ENCODE data around the gene KCTD12.
"Not testable (repeated sequence)": the region's sequence is repeated elsewhere in the genome, so short reads cannot be mapped to it uniquely, and the experiment has no call there.

Gene KCTD12

GRCh38 chr13:76903544-76904162 lies 17.4 kb upstream of the KCTD12 start:
- TF ChIP-seq GATA1 (IDR thresholded peaks at IDR 0.05; ENCODE audit: low read depth, low read length), result no peak
- DNase-seq, result peak; percentile 71 to 81

GRCh38 chr13:76899066-76899465 lies 12.9 kb upstream of the KCTD12 start:
- not testable (repeated sequence) for DNase-seq

GRCh38 chr13:76897171-76897570 lies 11.0 kb upstream of the KCTD12 start:
- not testable (repeated sequence) for DNase-seq

GRCh38 chr13:76894401-76895110 lies 8.4 kb upstream of the KCTD12 start:
- no peak for DNase-seq
- no peak for TF ChIP-seq POLR2A (IDR thresholded peaks at IDR 0.05; ENCODE audit: low read length)
- TF ChIP-seq GATA1 (IDR thresholded peaks at IDR 0.05; ENCODE audit: low read depth, low read length), result no peak

- no peak for DNase-seq
- TF ChIP-seq POLR2A (IDR thresholded peaks at IDR 0.05; ENCODE audit: low read length) (no peak), GATA1 (IDR thresholded peaks at IDR 0.05; ENCODE audit: low read depth, low read length) (no peak)
Observed at GRCh38 chr13:76892488-76892887, 6.3 kb upstream of the KCTD12 start.

- no peak for DNase-seq
- TF ChIP-seq GATA1 (IDR thresholded peaks at IDR 0.05; ENCODE audit: low read depth, low read length) (no peak), POLR2A (IDR thresholded peaks at IDR 0.05; ENCODE audit: low read length) (no peak)
Observed at GRCh38 chr13:76890021-76890420, 3.8 kb upstream of the KCTD12 start.

GRCh38 chr13:76889254-76889653 lies 3.0 kb upstream of the KCTD12 start:
- TF ChIP-seq GATA1 (IDR thresholded peaks at IDR 0.05; ENCODE audit: low read depth, low read length), result no peak
- no peak for TF ChIP-seq POLR2A (IDR thresholded peaks at IDR 0.05; ENCODE audit: low read length)
- no peak for DNase-seq

- DNase-seq, result no peak
- no peak for TF ChIP-seq POLR2A (IDR thresholded peaks at IDR 0.05; ENCODE audit: low read length)
- TF ChIP-seq GATA1 (IDR thresholded peaks at IDR 0.05; ENCODE audit: low read depth, low read length), result no peak
Observed at GRCh38 chr13:76888421-76888820, 2.2 kb upstream of the KCTD12 start.

GRCh38 chr13:76887076-76887563 lies 915 bp upstream of the KCTD12 start:
- no peak for TF ChIP-seq POLR2A (IDR thresholded peaks at IDR 0.05; ENCODE audit: low read length)
- TF ChIP-seq GATA1 (IDR thresholded peaks at IDR 0.05; ENCODE audit: low read depth, low read length), result no peak
- DNase-seq, result peak in 1 of 2 experiments; percentile 29

GRCh38 chr13:76886005-76886291 lies 257 bp downstream of the KCTD12 start:
- DNase-seq, result no peak
- TF ChIP-seq POLR2A (IDR thresholded peaks at IDR 0.05; ENCODE audit: low read length) (no peak), GATA1 (IDR thresholded peaks at IDR 0.05; ENCODE audit: low read depth, low read length) (no peak)

- DNase-seq, result peak; percentile 63 to 64
- TF ChIP-seq POLR2A (IDR thresholded peaks at IDR 0.05; ENCODE audit: low read length), result no peak
Observed at GRCh38 chr13:76885203-76886004, 801 bp downstream of the KCTD12 start.

- DNase-seq, result no peak
- no peak for TF ChIP-seq POLR2A (IDR thresholded peaks at IDR 0.05; ENCODE audit: low read length)
- TF ChIP-seq GATA1 (IDR thresholded peaks at IDR 0.05; ENCODE audit: low read depth, low read length), result no peak
Observed at GRCh38 chr13:76884907-76885202, 1.4 kb downstream of the KCTD12 start.

GRCh38 chr13:76884186-76884906 lies 1.9 kb downstream of the KCTD12 start:
- no peak for TF ChIP-seq GATA1 (IDR thresholded peaks at IDR 0.05; ENCODE audit: low read depth, low read length)
- no peak for TF ChIP-seq POLR2A (IDR thresholded peaks at IDR 0.05; ENCODE audit: low read length)
- DNase-seq, result peak in 1 of 2 experiments; percentile 6

GRCh38 chr13:76883236-76883635 lies 3.0 kb downstream of the KCTD12 start:
- TF ChIP-seq GATA1 (IDR thresholded peaks at IDR 0.05; ENCODE audit: low read depth, low read length), result no peak
- no peak for TF ChIP-seq POLR2A (IDR thresholded peaks at IDR 0.05; ENCODE audit: low read length)

More at GRCh38 chr13:76883236-76883635, 3.0 kb downstream of the KCTD12 start:
- DNase-seq, result no peak
